ENCODE measurements around the gene SMTNL2.

SMTNL2 gene

DNA sequence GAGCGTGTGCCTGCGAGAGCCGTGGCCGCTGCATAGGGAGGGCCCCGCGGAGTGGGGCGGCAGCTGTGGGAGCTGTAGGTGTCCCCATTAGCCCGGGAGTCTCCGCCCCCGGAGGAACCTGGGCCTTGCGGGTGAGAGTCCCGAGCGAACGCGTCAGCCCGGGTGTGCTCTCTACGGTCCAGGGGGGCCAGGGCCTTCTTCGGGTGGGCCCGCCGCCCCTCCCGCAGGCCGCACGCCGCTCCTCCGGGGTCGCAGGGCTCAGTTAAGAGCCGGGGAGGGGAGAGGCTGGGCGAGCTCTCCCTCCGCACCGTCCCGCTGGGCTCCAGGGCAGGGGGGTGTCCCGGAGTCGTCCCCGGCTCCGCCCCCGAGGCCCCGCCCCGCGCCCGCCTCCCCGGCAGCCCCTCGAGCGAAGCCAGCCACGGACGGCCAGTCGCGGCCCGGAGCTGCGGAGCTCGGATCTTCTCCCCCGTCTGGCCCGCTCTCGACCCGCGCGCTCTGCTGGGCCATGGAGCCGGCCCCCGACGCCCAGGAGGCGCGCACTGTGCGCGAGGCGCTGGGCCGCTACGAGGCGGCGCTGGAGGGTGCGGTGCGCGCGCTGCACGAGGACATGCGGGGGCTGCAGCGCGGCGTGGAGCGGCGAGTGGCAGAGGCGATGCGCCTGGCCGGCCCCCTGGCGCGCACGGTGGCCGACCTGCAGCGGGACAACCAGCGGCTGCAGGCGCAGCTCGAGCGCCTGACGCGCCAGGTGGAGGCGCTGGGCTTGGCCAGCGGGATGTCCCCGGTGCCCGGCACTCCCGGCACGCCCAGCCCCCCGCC, at the start of gene SMTNL2:
TSS of gene SMTNL2 (plus strand) at position 429 of the 816 bp plus-strand sequence. CDS start at position 506, 77 bp downstream.
- peak; percentile 22 for DNase-seq

- DNase-seq: no peak
These were observed 49.2 kb upstream of the SMTNL2 start for GRCh38 chr17:4534928-4535666.

DNA sequence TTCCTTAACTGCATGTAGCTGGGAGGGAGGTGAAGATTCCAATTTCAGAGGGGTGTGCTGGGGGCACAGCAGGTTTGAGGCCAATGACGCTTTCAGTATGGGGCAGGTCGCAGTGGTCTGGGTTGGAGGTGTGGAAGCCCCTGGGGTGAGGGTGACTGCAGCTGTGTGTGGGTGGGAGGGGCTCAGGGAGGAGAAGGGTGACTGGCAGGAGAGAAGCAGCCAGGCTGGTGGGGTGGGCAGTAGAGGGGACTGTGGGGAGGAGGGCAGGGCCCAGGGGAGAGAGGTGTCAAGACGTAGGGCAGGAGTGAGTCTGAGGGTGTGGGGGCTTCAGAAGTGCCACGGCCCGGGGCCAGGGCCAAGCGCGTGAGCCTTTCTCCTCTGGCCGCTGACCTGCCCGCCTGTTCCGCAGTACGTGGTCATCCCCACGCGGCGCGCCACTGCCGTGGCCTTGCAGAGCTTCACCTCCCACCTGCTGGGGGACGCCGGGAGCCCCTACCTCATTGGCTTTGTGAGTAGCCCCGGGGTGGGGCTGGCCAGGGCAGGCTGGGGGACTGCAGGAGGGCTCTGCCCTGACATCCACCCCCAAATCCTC, 48.6 kb upstream of the SMTNL2 start:
- no peak for DNase-seq

DNA sequence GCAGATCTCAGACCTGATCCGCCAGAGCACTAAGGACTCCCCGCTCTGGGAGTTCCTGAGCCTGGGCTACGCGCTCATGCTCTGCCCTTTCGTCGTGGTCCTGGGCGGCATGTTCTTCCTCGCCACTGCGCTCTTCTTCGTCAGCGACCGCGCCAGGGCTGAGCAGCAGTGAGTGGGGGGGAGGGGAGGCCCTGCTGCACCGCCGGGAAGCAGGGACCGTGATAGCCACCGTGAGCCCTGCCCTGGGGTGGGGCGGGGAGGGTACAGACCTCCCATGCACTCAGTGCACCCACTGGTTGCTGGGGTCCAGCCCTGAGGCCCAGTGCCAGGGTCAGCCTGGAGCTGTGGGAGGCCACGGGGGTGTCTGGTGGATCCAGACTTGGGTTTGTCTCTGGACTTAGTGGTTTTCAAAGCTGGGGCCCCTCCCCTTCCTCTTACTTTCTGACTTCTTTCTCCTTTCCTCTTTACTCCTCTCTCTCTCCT, 48.0 kb upstream of the SMTNL2 start:
- no peak for DNase-seq

DNA sequence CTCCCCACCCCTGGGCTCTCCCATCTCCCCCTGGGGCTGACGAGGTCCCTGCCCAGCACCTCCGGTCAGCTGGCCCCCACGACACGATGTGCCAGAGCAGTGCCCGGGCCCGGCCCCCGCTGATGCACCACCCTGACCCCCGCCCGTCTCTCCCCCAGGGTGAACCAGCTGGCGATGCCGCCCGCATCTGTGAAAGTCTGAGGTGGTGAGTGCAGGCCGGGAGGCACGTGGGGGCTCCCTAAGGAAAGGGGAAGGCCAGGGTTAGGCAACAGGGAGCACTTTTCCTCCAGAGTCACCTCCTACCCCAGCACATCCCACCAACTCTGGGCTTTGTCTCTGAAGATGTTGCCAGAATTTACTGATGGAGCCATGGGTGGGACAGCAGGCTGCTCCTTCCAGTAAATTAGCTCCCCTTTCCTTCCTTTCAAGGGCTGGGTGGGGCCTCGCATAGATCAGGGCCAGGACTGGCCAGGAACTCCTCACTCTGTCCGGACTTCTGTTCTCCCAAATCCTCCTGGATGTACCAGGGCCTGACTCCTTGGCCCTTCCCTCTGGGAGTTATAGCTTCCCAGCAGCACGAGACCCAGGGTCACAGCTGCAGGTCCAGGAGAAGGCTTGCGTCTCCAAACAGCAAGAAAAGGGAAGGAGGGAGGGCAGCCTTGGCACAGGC, 47.5 kb upstream of the SMTNL2 start:
- DNase-seq: no peak

DNA sequence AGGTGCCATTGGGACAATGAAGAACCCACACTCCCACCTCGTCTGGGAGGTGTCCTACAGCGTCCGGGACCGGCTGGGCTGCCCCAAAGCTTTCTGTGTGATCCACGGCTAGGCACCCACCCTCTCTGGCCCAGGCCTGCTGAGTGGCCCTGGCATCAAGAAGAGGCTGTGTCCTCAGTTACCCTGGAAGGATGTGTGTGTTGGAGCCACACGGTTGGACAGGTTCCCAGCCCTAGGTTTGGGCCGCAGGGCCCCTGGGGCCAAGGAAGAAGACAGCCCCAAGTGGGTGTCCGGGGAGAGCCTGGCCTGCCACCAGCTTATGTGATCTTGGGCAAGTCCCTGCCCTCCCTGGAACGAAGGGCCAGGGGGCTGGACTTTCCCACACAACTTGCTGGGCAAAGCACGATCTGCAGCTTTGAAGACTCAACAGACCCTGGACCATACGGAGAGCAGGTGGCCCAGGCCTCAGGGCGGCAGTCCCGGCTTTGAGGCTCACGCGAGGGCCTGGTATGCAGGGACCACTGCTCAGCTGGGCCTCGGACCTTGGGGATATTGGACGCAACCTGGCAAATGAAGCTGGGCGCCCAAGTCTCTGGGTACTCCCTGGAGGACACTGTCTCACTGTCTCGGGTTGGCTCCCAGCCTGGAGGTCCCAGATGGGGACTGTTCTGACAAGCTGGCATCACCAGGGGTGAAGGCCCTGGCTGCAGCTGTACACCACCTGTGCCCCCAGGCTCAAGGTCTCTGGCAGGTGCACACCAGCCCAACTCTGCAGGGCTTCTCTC, 46.7 kb upstream of the SMTNL2 start:
- DNase-seq: no peak

DNA sequence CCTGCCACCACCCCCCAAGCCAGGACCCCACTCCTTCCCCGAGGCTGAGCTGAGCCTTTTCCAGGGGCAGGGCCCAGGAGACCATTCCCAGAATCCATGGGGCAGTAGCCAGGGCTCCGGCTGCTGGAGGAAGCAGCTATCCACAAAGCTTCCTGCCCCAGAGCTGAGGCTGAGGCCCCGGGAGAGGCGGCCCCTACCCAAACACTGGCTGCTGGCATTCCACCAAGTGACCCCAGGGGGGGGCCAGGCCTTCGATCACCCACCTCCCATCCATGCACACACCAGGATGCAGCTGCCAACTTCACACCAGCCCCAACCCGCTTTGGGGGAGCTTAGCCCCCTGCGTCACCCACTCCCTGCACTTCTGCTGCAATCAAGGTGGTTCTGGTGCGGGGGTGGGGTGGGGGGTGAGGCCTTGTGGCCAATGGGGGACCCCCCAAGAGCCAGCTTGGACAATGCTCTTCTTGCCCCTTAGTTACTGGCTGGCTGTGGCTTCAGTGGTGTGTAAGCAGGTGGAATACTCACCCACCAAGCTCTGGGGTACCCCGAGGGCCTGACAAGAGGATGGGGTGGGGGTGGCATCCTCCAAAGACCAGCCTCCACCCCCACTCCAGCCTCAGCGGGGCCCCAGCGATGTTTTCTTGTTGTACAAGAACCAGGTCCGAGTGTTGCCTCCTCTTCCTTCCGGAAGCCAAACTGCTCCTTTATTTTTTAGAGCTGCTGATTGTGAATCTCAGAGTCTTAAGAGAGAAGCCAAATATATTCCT, 45.9 kb upstream of the SMTNL2 start:
- no peak for DNase-seq

- no peak for DNase-seq
These were observed 45.3 kb upstream of the SMTNL2 start for GRCh38 chr17:4539025-4539424.

GRCh38 chr17:4539576-4540223, 44.6 kb upstream of the SMTNL2 start:
- DNase-seq: no peak

DNA sequence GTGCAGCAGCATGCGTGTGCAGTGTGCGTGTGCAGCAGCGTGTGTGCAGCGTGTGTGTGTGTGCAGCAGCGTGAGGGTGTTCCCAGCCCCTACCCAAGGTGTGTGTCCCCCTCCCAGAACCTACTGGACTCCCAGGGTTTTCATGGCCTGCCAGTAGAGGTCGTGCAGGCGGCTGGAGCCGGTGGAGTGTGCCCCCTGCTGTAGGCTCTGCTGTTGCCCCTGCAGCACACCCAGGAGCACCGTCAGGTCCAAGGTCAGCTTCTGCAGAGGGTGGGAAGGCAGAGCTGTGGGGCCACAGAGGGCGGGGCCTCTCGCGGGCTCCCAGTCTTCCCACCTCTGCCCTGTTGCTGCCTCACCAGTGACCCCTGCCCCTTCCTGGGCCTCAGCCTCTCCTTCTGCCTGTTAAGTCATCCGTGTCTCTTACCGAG, 44.1 kb upstream of the SMTNL2 start:
- DNase-seq: no peak

DNA sequence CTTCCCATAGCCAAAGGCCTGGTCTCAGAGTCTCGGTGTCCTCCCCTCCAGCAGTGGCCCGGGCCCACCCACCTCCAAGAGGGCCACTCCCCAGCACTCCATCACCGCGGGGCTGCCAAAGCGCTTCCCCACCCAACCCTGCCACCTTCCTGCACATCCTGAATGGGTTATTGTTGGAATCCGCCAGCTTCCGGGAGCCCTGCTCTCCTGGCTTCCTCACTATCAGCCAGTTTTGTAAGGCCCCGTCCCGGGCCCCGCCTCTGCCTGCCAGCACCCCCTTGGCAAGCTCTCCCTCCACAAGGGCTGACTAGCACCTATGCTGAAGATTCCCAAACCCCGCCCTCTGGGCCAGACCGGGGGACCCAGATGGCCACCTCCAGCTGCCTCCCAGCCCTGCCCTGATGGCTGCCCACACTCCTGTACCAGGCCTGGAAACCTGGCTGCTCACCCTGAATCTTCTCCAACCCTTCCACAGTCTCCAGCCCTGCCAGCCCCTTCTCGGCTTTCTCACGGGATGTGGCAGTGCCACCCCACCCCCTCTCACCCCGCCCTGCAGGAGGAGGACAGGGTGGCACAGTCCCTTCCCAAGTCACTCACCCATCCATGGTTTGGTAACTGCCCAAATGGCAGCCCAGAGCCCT, 43.5 kb upstream of the SMTNL2 start:
- DNase-seq: no peak

GRCh38 chr17:4541328-4542002, 42.9 kb upstream of the SMTNL2 start:
- DNase-seq: no peak

- DNase-seq: no peak
These were observed 42.2 kb upstream of the SMTNL2 start for GRCh38 chr17:4542003-4542725.

- DNase-seq: no peak
These were observed 41.6 kb upstream of the SMTNL2 start for GRCh38 chr17:4542726-4543191.

DNA sequence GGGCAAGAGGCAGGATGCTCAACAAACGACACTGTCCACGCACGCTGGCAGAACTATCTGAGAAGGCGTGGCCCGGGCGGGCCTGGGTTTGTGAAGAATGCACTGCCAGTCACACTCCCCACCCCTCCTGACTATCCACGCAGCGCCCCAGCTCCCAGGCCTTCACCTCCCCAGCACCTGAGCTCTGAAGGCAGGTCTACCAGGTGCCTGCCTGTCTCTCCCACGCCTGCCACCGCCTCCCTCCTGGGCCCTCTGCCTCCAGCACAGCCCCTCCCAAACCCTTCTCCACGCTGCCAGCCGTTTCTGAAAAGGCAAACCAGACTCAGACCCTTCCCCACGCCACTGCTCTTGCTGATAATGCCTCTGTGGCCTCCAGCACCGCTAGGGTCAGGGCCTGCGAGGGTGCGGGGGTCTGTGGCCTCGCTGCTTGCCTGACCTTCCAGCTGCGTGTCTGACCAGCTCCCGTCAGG, 40.7 kb upstream of the SMTNL2 start:
- no peak for DNase-seq

DNA sequence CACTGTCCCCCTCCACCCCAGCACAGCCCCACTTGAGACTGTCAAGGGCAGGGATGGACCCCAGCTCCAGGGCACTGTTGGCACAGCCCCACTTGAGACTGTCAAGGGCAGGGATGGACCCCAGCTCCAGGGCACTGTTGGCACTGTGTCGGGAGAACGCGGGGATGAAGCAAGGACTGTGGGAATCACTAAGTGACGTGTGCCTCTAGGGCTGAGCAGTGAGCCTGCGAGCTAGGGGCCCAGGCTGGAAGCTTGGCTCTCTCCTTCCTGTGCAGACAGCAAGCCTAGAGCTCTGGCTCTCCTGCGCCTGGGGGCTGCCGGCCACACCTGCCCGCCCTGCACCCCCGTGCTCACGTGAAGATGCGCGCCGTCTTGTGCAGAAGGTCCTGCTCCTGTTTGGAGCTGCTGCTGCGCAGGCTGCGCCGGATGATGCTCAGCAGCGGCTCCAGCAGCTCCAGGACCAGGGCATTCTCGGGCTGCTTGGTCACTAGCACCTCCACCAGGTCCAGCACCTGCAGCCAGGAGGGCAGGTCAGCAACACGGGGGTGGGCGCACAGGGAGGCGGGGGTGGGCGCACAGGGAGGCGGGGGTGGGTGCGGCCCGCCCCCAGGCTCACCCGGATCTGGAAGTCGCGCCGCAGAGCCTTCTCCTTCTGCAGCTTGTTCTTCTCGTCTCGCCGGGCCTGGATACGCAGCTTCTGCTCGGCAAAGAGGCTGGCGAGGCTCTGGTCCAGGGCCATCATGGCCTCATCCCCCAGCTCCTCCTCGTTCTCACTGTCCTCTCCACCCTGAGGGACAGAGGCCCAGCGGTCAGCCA, 40.0 kb upstream of the SMTNL2 start:
- no peak for DNase-seq

GRCh38 chr17:4544951-4545216, 39.4 kb upstream of the SMTNL2 start:
- DNase-seq: no peak

Data from activated naive CD4-positive, alpha-beta T cell treated with Interleukin-2 at 50 U/mL for 16 hours (primary cell).